Superior temporal gyrus (tissue), 1 donor: ENCODE data around the gene GRAMD1A.

Experiments used
- DNase-seq: peaks from one replicate; pipeline ENCODE4 v3.0.0-alpha.2; 2016; ENCODE audit errors: extremely low spot score

Gene GRAMD1A

DNA sequence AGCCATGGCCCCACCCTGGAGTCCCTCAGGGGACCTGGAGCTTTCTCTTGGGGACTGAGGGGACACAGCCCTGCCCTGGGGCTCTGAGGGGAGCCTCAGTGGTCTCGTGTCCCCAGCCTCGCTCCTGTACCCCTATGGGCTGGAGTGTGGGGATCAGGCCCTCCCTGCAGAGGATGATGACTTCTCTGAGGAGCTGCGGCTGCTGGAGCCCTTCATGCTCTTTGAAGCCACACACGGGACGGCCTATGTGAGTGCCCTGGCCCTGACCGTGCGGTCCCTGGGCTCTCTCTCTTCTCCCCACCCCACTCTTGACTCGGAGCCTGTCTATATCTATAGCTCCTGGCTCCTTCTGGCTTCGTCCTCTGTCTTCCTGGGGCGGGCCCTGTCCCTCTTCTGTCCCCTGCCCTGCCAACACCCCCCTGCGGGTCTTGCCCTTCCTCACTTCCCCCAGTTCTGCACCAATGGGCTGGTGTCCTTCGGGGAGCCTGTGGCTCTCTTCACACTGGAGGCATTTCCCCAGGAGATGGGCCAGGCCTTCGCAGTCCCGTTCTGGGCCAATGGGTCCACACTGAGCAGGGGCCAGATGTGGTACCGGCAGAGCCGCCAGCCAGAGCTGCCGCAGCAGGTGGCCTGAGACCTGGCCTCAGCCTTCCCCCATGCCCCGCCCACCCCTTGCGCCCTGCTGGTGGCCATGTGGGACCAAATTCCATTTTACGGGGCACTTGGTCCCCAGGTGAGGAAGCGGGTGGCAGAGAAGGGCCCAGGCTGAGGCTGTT, 74.5 kb downstream of the GRAMD1A start:
- no peak for DNase-seq

DNA sequence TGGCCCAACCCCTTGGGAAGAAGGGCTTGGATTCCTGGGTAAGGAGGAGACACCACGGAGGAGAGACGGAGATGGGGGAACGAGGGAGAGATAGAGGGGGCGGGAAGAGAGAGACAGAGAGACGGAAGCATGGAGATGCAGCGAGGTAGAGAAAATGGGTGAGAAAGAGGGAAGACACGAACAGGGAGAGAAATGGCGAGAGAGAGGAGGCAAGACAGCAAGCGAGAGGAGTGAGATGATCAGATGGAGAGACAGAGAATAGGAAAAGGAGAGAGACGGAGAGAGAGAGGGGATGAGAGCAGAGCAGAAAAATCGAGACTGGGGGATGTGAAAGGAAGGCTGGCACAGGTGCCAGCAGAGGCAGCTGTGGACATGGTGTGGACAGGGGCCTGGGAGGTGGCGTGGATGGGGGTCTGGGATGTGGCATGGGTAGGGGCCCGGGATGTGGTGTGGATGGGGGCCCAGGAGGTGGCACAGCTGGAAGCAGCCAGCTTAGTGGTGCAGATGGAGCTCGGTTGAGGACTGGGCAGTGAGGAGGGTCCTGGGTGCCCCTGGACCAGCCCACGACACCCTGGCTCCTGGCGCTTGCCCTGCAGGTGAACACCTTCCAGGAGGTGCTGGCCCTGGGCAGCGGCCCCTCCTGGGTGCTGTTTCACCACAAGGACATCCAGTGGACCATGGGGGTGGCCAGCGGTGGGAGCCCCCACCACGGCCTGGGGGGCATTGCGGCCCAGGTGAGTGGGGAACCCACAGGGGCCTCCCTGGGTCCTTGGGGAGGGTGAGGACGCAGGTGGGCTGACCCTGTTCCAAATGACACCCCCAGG, 75.3 kb downstream of the GRAMD1A start:
- no peak for DNase-seq

DNA sequence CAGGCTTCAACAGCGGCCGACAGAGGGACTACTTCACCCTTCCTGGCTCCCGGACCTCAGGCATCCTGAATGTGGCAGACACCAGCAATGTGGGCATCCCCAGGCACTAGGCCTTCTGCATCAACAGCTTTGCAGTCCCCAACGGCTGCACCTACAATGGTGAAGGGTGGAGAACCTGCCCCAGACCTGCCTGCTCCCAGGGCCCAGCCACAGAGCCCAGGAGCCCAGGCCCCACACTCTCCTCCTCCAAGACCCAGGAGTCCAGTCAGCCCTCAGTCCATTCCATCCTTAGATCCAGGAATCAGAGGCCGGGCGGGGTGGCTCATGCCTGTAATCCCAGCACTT, 75.9 kb downstream of the GRAMD1A start:
- no peak for DNase-seq
